ENCODE measurements around the gene LCE1A. TPM values are rescaled to one million over a fixed set of nuclear protein-coding genes. Genes with fewer than 3 reads are reported as not detected.

The LCE1A gene
- polyA plus RNA-seq, 3 donors, result not detected

DNA sequence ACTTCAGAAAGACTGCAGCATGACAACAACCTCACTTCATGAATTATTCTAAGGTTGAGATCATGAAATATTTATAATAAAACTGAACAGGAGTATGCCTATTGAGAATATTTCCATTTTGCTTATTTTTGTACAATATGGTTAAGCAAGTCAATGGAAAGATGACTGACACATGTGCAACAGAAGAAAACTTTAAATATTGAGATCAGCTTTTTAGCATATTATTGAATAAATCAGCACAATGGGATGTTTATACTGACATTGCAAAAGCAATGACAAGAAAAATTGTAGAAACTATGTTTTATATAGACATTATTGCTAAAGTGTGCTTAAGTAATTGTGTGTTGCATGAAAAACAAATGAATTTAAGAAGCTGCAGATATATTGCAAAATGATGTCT lies 37.2 kb downstream of the LCE1A start:
- Histone ChIP-seq H3K9me3 (replicated peaks in 1 of 2; ENCODE audit: control insufficient read depth in 1 of 2, insufficient read depth in 1 of 2, low read length in 2 of 2) (no peaks in the 10 kb centered on the region), H2AFZ (ENCODE audit: insufficient read depth, low read depth, low read length, poor library complexity, severe bottlenecking) (no peak overlapping the region), H3K79me2 (ENCODE audit: insufficient read depth, low read length) (no peaks in the 10 kb centered on the region), H3K4me3 (replicated peaks in 1 of 3; ENCODE audit: low read depth in 2 of 3, low read length in 3 of 3) (no peak overlapping the region), H3K27ac (ENCODE audit: low read depth in 1 of 2, low read length in 2 of 2) (no peak overlapping the region), H3K27me3 (ENCODE audit: control insufficient read depth in 2 of 2, insufficient read depth in 2 of 2, low read length in 2 of 2) (peaks cover 0 to 2% of the 10 kb centered on the region in 2 donors), H4K20me1 (ENCODE audit: insufficient read depth, low read length) (no peaks in the 10 kb centered on the region), H3K4me2 (replicated peaks; ENCODE audit: extremely low read depth, low read length, poor library complexity, severe bottlenecking) (no peak overlapping the region), H3K9ac (ENCODE audit: insufficient read depth, low read length, poor library complexity, severe bottlenecking) (no peak overlapping the region), H3K4me1 (ENCODE audit: control insufficient read depth in 1 of 2, insufficient read depth in 2 of 2, low read length in 2 of 2) (no peaks in the 10 kb centered on the region), H3K36me3 (replicated peaks in 1 of 2; ENCODE audit: control insufficient read depth in 1 of 2, insufficient read depth in 2 of 2, low read length in 2 of 2) (no peaks in the 10 kb centered on the region)
- Mint-ChIP-seq H3K27me3 (ENCODE audit: low read depth in 3 of 3) (peaks cover 0 to 6% (median 0%) of the 10 kb centered on the region in 3 donors), H3K4me1 (no peaks in the 10 kb centered on the region), H3K27ac (no peak overlapping the region), H3K4me3 (no peak overlapping the region), H3K9me3 (peaks cover 0 to 4% (median 0%) of the 10 kb centered on the region in 7 donors), H3K36me3 (no peaks in the 10 kb centered on the region)
- intact Hi-C loops (cut with micrococcal nuclease), result no loop called here
- no peak for DNase-seq
- TF ChIP-seq, protein P1, sequence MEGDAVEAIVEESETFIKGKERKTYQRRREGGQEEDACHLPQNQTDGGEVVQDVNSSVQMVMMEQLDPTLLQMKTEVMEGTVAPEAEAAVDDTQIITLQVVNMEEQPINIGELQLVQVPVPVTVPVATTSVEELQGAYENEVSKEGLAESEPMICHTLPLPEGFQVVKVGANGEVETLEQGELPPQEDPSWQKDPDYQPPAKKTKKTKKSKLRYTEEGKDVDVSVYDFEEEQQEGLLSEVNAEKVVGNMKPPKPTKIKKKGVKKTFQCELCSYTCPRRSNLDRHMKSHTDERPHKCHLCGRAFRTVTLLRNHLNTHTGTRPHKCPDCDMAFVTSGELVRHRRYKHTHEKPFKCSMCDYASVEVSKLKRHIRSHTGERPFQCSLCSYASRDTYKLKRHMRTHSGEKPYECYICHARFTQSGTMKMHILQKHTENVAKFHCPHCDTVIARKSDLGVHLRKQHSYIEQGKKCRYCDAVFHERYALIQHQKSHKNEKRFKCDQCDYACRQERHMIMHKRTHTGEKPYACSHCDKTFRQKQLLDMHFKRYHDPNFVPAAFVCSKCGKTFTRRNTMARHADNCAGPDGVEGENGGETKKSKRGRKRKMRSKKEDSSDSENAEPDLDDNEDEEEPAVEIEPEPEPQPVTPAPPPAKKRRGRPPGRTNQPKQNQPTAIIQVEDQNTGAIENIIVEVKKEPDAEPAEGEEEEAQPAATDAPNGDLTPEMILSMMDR (IDR thresholded peaks at IDR 0.05), result no peak

DNA sequence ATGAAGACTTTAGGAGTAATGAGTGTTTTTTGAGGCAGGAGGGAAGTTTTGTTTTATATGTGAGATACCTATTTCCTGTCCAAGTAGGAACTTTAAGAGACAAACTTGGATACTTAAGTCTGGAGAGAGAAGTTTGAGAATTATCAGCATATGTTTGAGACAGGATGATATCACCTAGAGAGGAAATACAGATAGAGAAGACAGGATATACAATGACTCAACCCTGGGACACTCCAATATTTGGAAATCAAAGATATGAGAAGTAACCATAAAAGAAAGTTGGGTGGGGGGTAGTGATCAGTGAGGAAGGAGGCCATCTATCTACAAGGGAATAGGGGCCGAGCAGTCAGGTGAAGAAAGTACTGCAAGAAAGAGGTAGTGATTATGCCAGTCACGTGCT lies 39.0 kb downstream of the LCE1A start:
- Histone ChIP-seq H4K20me1 (ENCODE audit: insufficient read depth, low read length) (no peaks in the 10 kb centered on the region), H3K27me3 (ENCODE audit: control insufficient read depth in 2 of 2, insufficient read depth in 2 of 2, low read length in 2 of 2) (peaks cover 0 to 2% of the 10 kb centered on the region in 2 donors), H3K4me3 (replicated peaks in 1 of 3; ENCODE audit: low read depth in 2 of 3, low read length in 3 of 3) (no peak overlapping the region), H2AFZ (ENCODE audit: insufficient read depth, low read depth, low read length, poor library complexity, severe bottlenecking) (no peak overlapping the region), H3K4me2 (replicated peaks; ENCODE audit: extremely low read depth, low read length, poor library complexity, severe bottlenecking) (no peak overlapping the region), H3K79me2 (ENCODE audit: insufficient read depth, low read length) (no peaks in the 10 kb centered on the region), H3K9ac (ENCODE audit: insufficient read depth, low read length, poor library complexity, severe bottlenecking) (no peak overlapping the region), H3K9me3 (replicated peaks in 1 of 2; ENCODE audit: control insufficient read depth in 1 of 2, insufficient read depth in 1 of 2, low read length in 2 of 2) (no peaks in the 10 kb centered on the region), H3K27ac (ENCODE audit: low read depth in 1 of 2, low read length in 2 of 2) (no peak overlapping the region), H3K36me3 (replicated peaks in 1 of 2; ENCODE audit: control insufficient read depth in 1 of 2, insufficient read depth in 2 of 2, low read length in 2 of 2) (no peaks in the 10 kb centered on the region), H3K4me1 (ENCODE audit: control insufficient read depth in 1 of 2, insufficient read depth in 2 of 2, low read length in 2 of 2) (no peaks in the 10 kb centered on the region)
- no peaks in the 10 kb centered on the region for H3K36me3 Mint-ChIP-seq
- peaks cover 0 to 2% (median 0%) of the 10 kb centered on the region in 3 donors for H3K27me3 Mint-ChIP-seq (ENCODE audit: low read depth in 3 of 3)
- no peak for DNase-seq
- TF ChIP-seq, protein P1 (IDR thresholded peaks at IDR 0.05), result no peak
- no peaks in the 10 kb centered on the region for H3K9me3 Mint-ChIP-seq
- no peak overlapping the region for H3K4me3 Mint-ChIP-seq
- intact Hi-C loops (cut with micrococcal nuclease), result no loop called here
- H3K27ac Mint-ChIP-seq, result no peak overlapping the region
- H3K4me1 Mint-ChIP-seq, result no peaks in the 10 kb centered on the region
- 100% methylated on average over 1 of the region's 2 CpGs for WGBS (ENCODE audit: insufficient coverage)

All from CD14-positive monocyte (primary cell).